ENCODE measurements around the gene TMEM74B. TPM values are rescaled to one million over a fixed set of nuclear protein-coding genes. Genes with fewer than 3 reads are reported as not detected.
"Not testable (repeated sequence)": the region's sequence is repeated elsewhere in the genome, so short reads cannot be mapped to it uniquely, and the experiment has no call there.

The TMEM74B gene
- total and polyA plus RNA-seq, 7 experiments from 2014 or later = 0.18 to 0.60 (median 0.31) TPM; not detected in 3

- no peak for ATAC-seq
- H3K9me3 Mint-ChIP-seq = peaks cover 0 to 14% (median 4%) of the 10 kb centered on the region in 11 donors
- H3K27me3 Mint-ChIP-seq = peaks cover 0 to 65% (median 4%) of the 10 kb centered on the region in 5 donors
- peak overlapping the region in 8 of 9 donors; percentile 34 to 81 (median 58) for H3K27ac Mint-ChIP-seq
- intact Hi-C loops (cut with micrococcal nuclease) = loop anchor here (2.0 to 10.0 kb wide), 3 partner anchors 242 to 880 kb away; partner anchors contain the start of genes NSFL1C (in 1 of the 2), RBCK1 (in 1 of the 2) and STK35 (in 1 of the 2)
- peaks cover 0 to 21% (median 14%) of the 10 kb centered on the region in 7 donors for H3K4me1 Mint-ChIP-seq
- Histone ChIP-seq H3K4me1 (ENCODE audit: control insufficient read depth in 2 of 2, insufficient read depth in 2 of 2, low read length in 2 of 2) (peaks cover 8 to 12% of the 10 kb centered on the region in 2 donors), H3K9me3 (ENCODE audit: control insufficient read depth in 2 of 3, low read length in 3 of 3) (no peaks in the 10 kb centered on the region), H3K27ac (ENCODE audit: low read depth, low read length) (no peak overlapping the region), H3K4me3 (ENCODE audit: low read length) (no peak overlapping the region), H3K36me3 (ENCODE audit: control insufficient read depth in 2 of 3, insufficient read depth in 3 of 3, low read length in 3 of 3) (peaks cover 0 to 5% (median 0%) of the 10 kb centered on the region in 3 experiments), H3K27me3 (ENCODE audit: control insufficient read depth in 2 of 2, insufficient read depth in 2 of 2, low read length in 2 of 2) (peaks cover 0 to 4% of the 10 kb centered on the region in 2 donors)
- DNase-seq = peak in 3 of 9 donors; percentile 11 to 37 (median 15)
- POLR2A ChIA-PET = interaction anchor here (0.6 to 0.8 kb wide), 3 partner anchors 42 to 166 kb away, joined by 3 read pairs; partner anchors contain the start of gene SNPH
- peaks cover 0 to 4% (median 0%) of the 10 kb centered on the region in 5 donors for H3K36me3 Mint-ChIP-seq
- CTCF ChIA-PET = interaction anchor here (1.0 to 2.7 kb wide), 2 partner anchors 11 to 76 kb away, joined by 4 to 7 read pairs; no protein-coding TSS in a partner anchor
- H3K4me3 Mint-ChIP-seq = peak overlapping the region; percentile 10 to 75 (median 46)
Observed at GRCh38 chr20:1224205-1224890, 39.6 kb upstream of the TMEM74B start.

DNA sequence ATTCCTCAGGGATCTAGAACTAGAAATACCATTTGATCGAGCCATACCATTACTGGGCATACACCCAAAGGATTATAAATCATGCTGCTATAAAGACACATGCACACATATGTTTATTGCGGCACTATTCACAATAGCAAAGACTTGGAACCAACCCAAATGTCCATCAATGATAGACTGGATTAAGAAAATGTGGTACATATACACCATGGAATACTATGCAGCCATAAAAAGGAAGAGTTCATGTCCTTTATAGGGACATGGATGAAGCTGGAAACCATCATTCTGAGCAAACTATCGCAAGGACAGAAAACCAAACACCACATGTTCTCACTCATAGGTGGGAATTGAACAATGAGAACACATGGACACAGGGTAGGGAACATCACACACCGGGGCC is 38.0 kb upstream of the TMEM74B start:
- H3K9me3 ChIP-seq (ENCODE audit: control insufficient read depth in 2 of 3, low read length in 3 of 3); H3K4me3 Mint-ChIP-seq; H3K36me3 ChIP-seq (ENCODE audit: control insufficient read depth in 2 of 3, insufficient read depth in 3 of 3, low read length in 3 of 3); CTCF ChIA-PET; H3K36me3 Mint-ChIP-seq; ATAC-seq; POLR2A ChIA-PET; H3K4me3 ChIP-seq (ENCODE audit: low read length); DNase-seq; H3K27me3 ChIP-seq (ENCODE audit: control insufficient read depth in 2 of 2, insufficient read depth in 2 of 2, low read length in 2 of 2); H3K27ac ChIP-seq (ENCODE audit: low read depth, low read length): not testable (repeated sequence)
- Mint-ChIP-seq H3K9me3 (peaks cover 0 to 14% (median 4%) of the 10 kb centered on the region in 11 donors), H3K27ac (peak overlapping the region in 2 of 9 donors; percentile 10 to 72), H3K4me1 (peaks cover 5 to 25% (median 17%) of the 10 kb centered on the region in 7 donors), H3K27me3 (peaks cover 0 to 65% (median 0%) of the 10 kb centered on the region in 5 donors)
- peaks cover 8 to 12% of the 10 kb centered on the region in 2 donors for H3K4me1 ChIP-seq (ENCODE audit: control insufficient read depth in 2 of 2, insufficient read depth in 2 of 2, low read length in 2 of 2)
- intact Hi-C loops (cut with micrococcal nuclease) = loop anchor here (10.0 kb wide), 2 partner anchors 818 to 882 kb away; partner anchors contain the start of genes RBCK1 (in 1 of the 2) and STK35 (in 1 of the 2)

- H3K27ac ChIP-seq (ENCODE audit: low read depth, low read length) = peak overlapping the region; percentile 56
- not testable (repeated sequence) for H3K4me3 ChIP-seq (ENCODE audit: low read length); H3K9me3 ChIP-seq (ENCODE audit: control insufficient read depth in 2 of 3, low read length in 3 of 3); H3K36me3 ChIP-seq (ENCODE audit: control insufficient read depth in 2 of 3, insufficient read depth in 3 of 3, low read length in 3 of 3); H3K9me3 Mint-ChIP-seq; H3K27me3 ChIP-seq (ENCODE audit: control insufficient read depth in 2 of 2, insufficient read depth in 2 of 2, low read length in 2 of 2); H3K36me3 Mint-ChIP-seq; ATAC-seq
- peaks cover 21 to 55% (median 36%) of the 10 kb centered on the region in 7 donors for H3K4me1 Mint-ChIP-seq
- peaks cover 0 to 33% (median 0%) of the 10 kb centered on the region in 5 donors for H3K27me3 Mint-ChIP-seq
- intact Hi-C loops (cut with micrococcal nuclease) = loop anchor here in 1 of 2 donors (1.0 to 10.0 kb wide), 6 partner anchors 9 to 672 kb away; partner anchors contain the start of genes CSNK2A1 and SNPH
- H3K27ac Mint-ChIP-seq = peak overlapping the region in 8 of 9 donors; percentile 35 to 97 (median 86)
- peaks cover 5 to 27% of the 10 kb centered on the region in 2 donors for H3K4me1 ChIP-seq (ENCODE audit: control insufficient read depth in 2 of 2, insufficient read depth in 2 of 2, low read length in 2 of 2)
- H3K4me3 Mint-ChIP-seq = peak overlapping the region; percentile 6 to 76 (median 50)
- ChIA-PET CTCF (interaction anchor here (0.9 to 1.3 kb wide), 2 partner anchors 65 to 219 kb away, joined by 3 to 4 read pairs; no protein-coding TSS in a partner anchor), POLR2A (interaction anchor here (0.6 to 1.7 kb wide), 6 partner anchors 11 to 165 kb away, joined by 3 to 6 read pairs (median 4); partner anchors contain the start of gene SNPH)
- DNase-seq = peak in 6 of 9 donors; percentile 29 to 46 (median 34)
Observed at GRCh38 chr20:1216527-1217427, 32.0 kb upstream of the TMEM74B start.

GRCh38 chr20:1215386-1216170 is 30.8 kb upstream of the TMEM74B start:
- H3K36me3 Mint-ChIP-seq = peaks cover 0 to 3% (median 0%) of the 10 kb centered on the region in 5 donors
- intact Hi-C loops (cut with micrococcal nuclease) = loop anchor here (1.0 to 10.0 kb wide), 7 partner anchors 10 to 671 kb away; partner anchors contain the start of genes CSNK2A1 (in 1 of the 2) and SNPH (in 1 of the 2)
- H3K36me3 ChIP-seq (ENCODE audit: control insufficient read depth in 2 of 3, insufficient read depth in 3 of 3, low read length in 3 of 3) = no peaks in the 10 kb centered on the region
- H3K4me3 Mint-ChIP-seq = peak overlapping the region; percentile 26 to 79 (median 70)
- ATAC-seq (peak; percentile 67), DNase-seq (peak in 7 of 9 donors; percentile 43 to 60 (median 52))
- peaks cover 0 to 21% (median 0%) of the 10 kb centered on the region in 5 donors for H3K27me3 Mint-ChIP-seq
- H3K27ac Mint-ChIP-seq = peak overlapping the region; percentile 80 to 97 (median 90)
- H3K9me3 Mint-ChIP-seq = peaks cover 0 to 2% (median 0%) of the 10 kb centered on the region in 11 donors
- ChIA-PET POLR2A (interaction anchor here (0.8 to 1.7 kb wide), 4 partner anchors 11 to 95 kb away, joined by 3 to 6 read pairs (median 4); partner anchors contain the start of gene RAD21L1), CTCF (interaction anchor here (0.9 kb wide), 1 partner anchor 107 kb away, joined by 3 read pairs; no protein-coding TSS in a partner anchor)
- H3K4me1 Mint-ChIP-seq = peaks cover 21 to 55% (median 36%) of the 10 kb centered on the region in 7 donors
- H3K4me1 ChIP-seq (ENCODE audit: control insufficient read depth in 2 of 2, insufficient read depth in 2 of 2, low read length in 2 of 2) = peaks cover 5 to 27% of the 10 kb centered on the region in 2 donors
- H3K27ac ChIP-seq (ENCODE audit: low read depth, low read length) = peak overlapping the region; percentile 56
- no peaks in the 10 kb centered on the region for H3K27me3 ChIP-seq (ENCODE audit: control insufficient read depth in 2 of 2, insufficient read depth in 2 of 2, low read length in 2 of 2)
- no peaks in the 10 kb centered on the region for H3K9me3 ChIP-seq (ENCODE audit: control insufficient read depth in 2 of 3, low read length in 3 of 3)
- no peak overlapping the region for H3K4me3 ChIP-seq (ENCODE audit: low read length)

- Mint-ChIP-seq H3K4me1 (peaks cover 21 to 55% (median 36%) of the 10 kb centered on the region in 7 donors), H3K27ac (peak overlapping the region; percentile 36 to 97 (median 89)), H3K9me3 (peaks cover 0 to 2% (median 0%) of the 10 kb centered on the region in 11 donors), H3K27me3 (peaks cover 0 to 16% (median 0%) of the 10 kb centered on the region in 5 donors), H3K4me3 (peak overlapping the region in 4 of 10 donors; percentile 28 to 76 (median 72)), H3K36me3 (peaks cover 0 to 3% (median 0%) of the 10 kb centered on the region in 5 donors)
- H3K27me3 ChIP-seq (ENCODE audit: control insufficient read depth in 2 of 2, insufficient read depth in 2 of 2, low read length in 2 of 2) = no peaks in the 10 kb centered on the region
- H3K27ac ChIP-seq (ENCODE audit: low read depth, low read length) = peak overlapping the region; percentile 56
- H3K9me3 ChIP-seq (ENCODE audit: control insufficient read depth in 2 of 3, low read length in 3 of 3) = no peaks in the 10 kb centered on the region
- POLR2A ChIA-PET = interaction anchor here (0.8 to 1.7 kb wide), 5 partner anchors 11 to 94 kb away, joined by 3 to 6 read pairs (median 4); partner anchors contain the start of gene RAD21L1
- intact Hi-C loops (cut with micrococcal nuclease) = loop anchor here (1.0 to 10.0 kb wide), 7 partner anchors 10 to 670 kb away; partner anchors contain the start of gene CSNK2A1 (in 1 of the 2)
- no peaks in the 10 kb centered on the region for H3K36me3 ChIP-seq (ENCODE audit: control insufficient read depth in 2 of 3, insufficient read depth in 3 of 3, low read length in 3 of 3)
- no peak for DNase-seq
- no peak overlapping the region for H3K4me3 ChIP-seq (ENCODE audit: low read length)
- ATAC-seq = no peak
- CTCF ChIA-PET = interaction anchor here (0.9 kb wide), 1 partner anchor 107 kb away, joined by 3 read pairs; no protein-coding TSS in a partner anchor
- H3K4me1 ChIP-seq (ENCODE audit: control insufficient read depth in 2 of 2, insufficient read depth in 2 of 2, low read length in 2 of 2) = peaks cover 5 to 27% of the 10 kb centered on the region in 2 donors
Observed at GRCh38 chr20:1214838-1215261, 30.1 kb upstream of the TMEM74B start.

Data from naive thymus-derived CD4-positive, alpha-beta T cell (primary cell).